B cell (primary cell): ENCODE results near the gene MSL1. TPM values are rescaled to one million over a fixed set of nuclear protein-coding genes. Genes with fewer than 3 reads are reported as not detected.

ENCODE experiments used
- ATAC-seq: fragments of 200-7000 bp; cut with Tn5 transposase; one replicate; pipeline ENCODE4 v1.10.0; 2021; ENCODE audit warnings: low read depth, mild to moderate bottlenecking, moderate number of reproducible peaks, moderate library complexity
- CTCF ChIA-PET: fragments of 350-600 bp; sonication (Branson Sonifier 250); formaldehyde crosslinking; loops from one replicate; lab custom pipeline; 2021; ENCODE audit warnings: antibody characterized with exemption, inconsistent platforms; lab: Charles Lee
- POLR2A ChIA-PET: fragments of 350-600 bp; sonication (Branson Sonifier 250); formaldehyde crosslinking; loops from one replicate; lab custom pipeline; 2021; ENCODE audit warnings: antibody characterized with exemption; lab: Charles Lee
- DNase-seq: peaks from one replicate; pipeline ENCODE4 v3.0.0; 2013
- H2AFZ ChIP-seq: 2 replicates; pipeline ENCODE4 v1.6.1; 2012; ENCODE audit warnings: mild to moderate bottlenecking, low read depth, low read length; ENCODE audit not compliant: insufficient read depth, poor library complexity, severe bottlenecking
- H3K27ac ChIP-seq, 2 donors: 1 replicate in 1 of 2; 2 replicates in 1 of 2; pipeline ENCODE4 v1.5.1; 2012 to 2013; ENCODE audit warnings: low read length in 2 of 2, mild to moderate bottlenecking in 2 of 2, moderate library complexity in 1 of 2
- H3K27me3 ChIP-seq, 4 experiments: fragments of 200-600 bp in 1 of 4; sonication (generic) in 1 of 4; replicated peaks in 1 of 4; 1 replicate in 2 of 4; 2 replicates in 2 of 4; pipeline versions ENCODE4 v1.6.1 to v1.7.0; 2013 to 2016; ENCODE audit warnings: low read length in 3 of 4, mild to moderate bottlenecking in 2 of 4, mixed read lengths in 1 of 4, moderate library complexity in 1 of 4; ENCODE audit not compliant: insufficient read depth in 4 of 4, control insufficient read depth in 3 of 4; ENCODE audit errors: control extremely low read depth in 1 of 4
- H3K36me3 ChIP-seq, 2 experiments: replicated peaks in 1 of 2; 1 replicate in 1 of 2; 2 replicates in 1 of 2; pipeline versions ENCODE4 v1.6.1 to v1.7.1; 2013; ENCODE audit warnings: low read length in 1 of 2; ENCODE audit not compliant: insufficient read depth in 2 of 2, control insufficient read depth in 1 of 2; ENCODE audit errors: control extremely low read depth in 1 of 2, extremely low read depth in 1 of 2
- H3K4me1 ChIP-seq, 2 donors: fragments of 200-600 bp in 1 of 2; sonication (generic) in 1 of 2; 1 replicate in 1 of 2; 2 replicates in 1 of 2; pipeline versions ENCODE4 v1.5.1 to v1.6.1; 2013 to 2017; ENCODE audit warnings: low read length in 2 of 2; ENCODE audit not compliant: control insufficient read depth in 2 of 2, insufficient read depth in 2 of 2
- H3K4me2 ChIP-seq: replicated peaks from 2 replicates; pipeline ENCODE3; 2012; ENCODE audit warnings: mild to moderate bottlenecking, low read depth, low read length; ENCODE audit not compliant: poor library complexity, severe bottlenecking
- H3K4me3 ChIP-seq, 5 experiments: fragments of 200-600 bp in 1 of 5; sonication (generic) in 1 of 5; 1 replicate in 3 of 5; 2 replicates in 2 of 5; pipeline versions ENCODE4 v1.5.1 to v1.7.0; 2011 to 2016; ENCODE audit warnings: low read length in 4 of 5, mild to moderate bottlenecking in 4 of 5, low read depth in 2 of 5, control low read depth in 1 of 5, moderate library complexity in 1 of 5; ENCODE audit not compliant: insufficient read depth in 1 of 5; ENCODE audit errors: control extremely low read depth in 1 of 5, extremely low read depth in 1 of 5
- H3K79me2 ChIP-seq: fragments of 200-600 bp; sonication (generic); one replicate; pipeline ENCODE4 v1.6.0; 2016; ENCODE audit warnings: low read length; ENCODE audit not compliant: control insufficient read depth, insufficient read depth
- H3K9ac ChIP-seq: fragments of 200-600 bp; sonication (generic); 2 replicates; pipeline ENCODE4 v1.6.1; 2017; ENCODE audit warnings: mild to moderate bottlenecking, low read length, moderate library complexity
- H3K9me3 ChIP-seq, 3 donors: one replicate each; pipeline versions ENCODE4 v1.6.1 to v1.7.1; 2013; ENCODE audit warnings: low read length in 2 of 3; ENCODE audit not compliant: control insufficient read depth in 2 of 3, insufficient read depth in 1 of 3; ENCODE audit errors: control extremely low read depth in 1 of 3
- H4K20me1 ChIP-seq: 2 replicates; pipeline ENCODE4 v1.6.0; 2012; ENCODE audit warnings: mild to moderate bottlenecking, low read length; ENCODE audit not compliant: insufficient read depth, control insufficient read depth, poor library complexity, severe bottlenecking
- H3K27ac Mint-ChIP-seq: one replicate; pipeline ENCODE4 v1.8.0; 2021; ENCODE audit warnings: mixed read lengths
- H3K27me3 Mint-ChIP-seq: one replicate; pipeline ENCODE4 v1.8.0; 2021; ENCODE audit warnings: mixed read lengths
- H3K4me1 Mint-ChIP-seq: one replicate; pipeline ENCODE4 v1.8.0; 2021; ENCODE audit warnings: mixed read lengths
- H3K4me3 Mint-ChIP-seq: one replicate; pipeline ENCODE4 v1.8.0; 2021; ENCODE audit warnings: mixed read lengths
- H3K9me3 Mint-ChIP-seq: one replicate; pipeline ENCODE4 v1.8.0; 2022; ENCODE audit warnings: mixed read lengths; ENCODE audit not compliant: insufficient read depth
- EZH2 ChIP-seq: IDR thresholded peaks from 2 replicates; pipeline ENCODE4 v1.6.1; 2012; ENCODE audit warnings: borderline replicate concordance, low read depth, mild to moderate bottlenecking, moderate library complexity, low read length; ENCODE audit not compliant: insufficient read depth, poor library complexity, severe bottlenecking
- WGBS: methylation state at CpG from one replicate; pipeline ENCODE4 v1.1.5; 2013; ENCODE audit warnings: missing lambda C conversion rate; ENCODE audit not compliant: insufficient coverage; 5-methylcytosine and 5-hydroxymethylcytosine counted together
- intact Hi-C: fragments of 100-400 bp; cut with micrococcal nuclease; formaldehyde crosslinking; loops from one replicate; pipeline ENCODE4 v1.10.0; 2022
- polyA plus RNA-seq: library from polyadenylated mRNA; depleted of rRNA; stranded (reverse); fragments of >200 nt; gene quantifications from 2 replicates; pipeline ENCODE4 v1.2.3, GENCODE V29; 2012
- total RNA-seq, 2 donors: library from RNA; stranded (reverse); fragments of 120-200 nt in 1 of 2; gene quantifications; 1 replicate in 1 of 2; 2 replicates in 1 of 2; pipeline versions ENCODE4 v1.2.3 to v1.2.4, GENCODE V29; 2013 to 2022
- TF ChIP-seq, protein P1 (sequence below): fragments of 200-600 bp; IDR thresholded peaks from one replicate; pipeline ENCODE4 v1.8.0; 2022; ENCODE audit warnings: antibody characterized with exemption, mild to moderate bottlenecking

Gene MSL1
- total and polyA plus RNA-seq, 2 donors (not counting 1 experiment from before 2014, with no cell fraction given): 80.1 to 129 TPM

DNA sequence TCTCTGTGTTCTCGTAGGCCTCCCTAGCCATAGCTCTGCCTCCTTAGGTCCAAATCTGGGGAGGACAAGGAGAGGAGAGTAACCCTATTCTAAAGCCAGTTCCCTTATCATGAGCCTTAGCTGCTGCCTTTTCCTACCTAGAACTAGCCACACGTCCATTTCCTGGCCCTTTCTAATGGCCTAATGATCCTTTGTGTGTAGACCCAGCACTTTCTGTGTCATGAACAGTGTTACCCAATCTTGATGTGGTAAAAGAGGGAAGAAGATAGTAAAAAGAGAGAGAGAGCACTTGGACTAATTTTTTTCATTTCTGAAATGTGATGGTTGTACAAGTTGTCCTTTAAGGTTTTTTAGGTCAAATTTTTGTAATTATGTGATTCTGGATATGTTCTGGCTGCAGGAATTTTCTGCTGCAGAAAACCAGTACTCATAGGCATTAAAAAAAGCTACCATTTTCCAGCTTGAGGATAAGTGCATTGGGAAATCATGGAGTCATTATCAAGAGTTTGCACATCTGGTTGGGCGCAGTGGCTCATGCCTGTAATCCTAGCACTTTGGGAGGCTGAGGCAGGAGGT, 36.8 kb downstream of the MSL1 start:
- H3K4me1 ChIP-seq: peaks cover 0 to 3% of the 10 kb centered on the region in 2 donors
- Mint-ChIP-seq H3K27me3 (no peaks in the 10 kb centered on the region), H3K4me1 (peaks cover 15% of the 10 kb centered on the region), H3K27ac (peak overlapping the region; percentile 10), H3K4me3 (no peak overlapping the region), H3K9me3 (no peaks in the 10 kb centered on the region)
- ATAC-seq (no peak), DNase-seq (no peak)
- peaks cover 88% of the 10 kb centered on the region for H3K79me2 ChIP-seq
- no peaks in the 10 kb centered on the region for H3K9me3 ChIP-seq
- no peak overlapping the region for H3K4me3 ChIP-seq
- H3K4me2 ChIP-seq: no peak overlapping the region
- 100% methylated on average over 1 of the region's 3 CpGs for whole genome bisulfite sequencing
- no peaks in the 10 kb centered on the region for H3K27me3 ChIP-seq
- intact Hi-C loops: no loop called here
- peaks cover 0 to 40% of the 10 kb centered on the region in 2 experiments for H3K36me3 ChIP-seq
- no peak overlapping the region for H3K27ac ChIP-seq
- H2AFZ ChIP-seq: no peak overlapping the region
- TF ChIP-seq, protein P1, sequence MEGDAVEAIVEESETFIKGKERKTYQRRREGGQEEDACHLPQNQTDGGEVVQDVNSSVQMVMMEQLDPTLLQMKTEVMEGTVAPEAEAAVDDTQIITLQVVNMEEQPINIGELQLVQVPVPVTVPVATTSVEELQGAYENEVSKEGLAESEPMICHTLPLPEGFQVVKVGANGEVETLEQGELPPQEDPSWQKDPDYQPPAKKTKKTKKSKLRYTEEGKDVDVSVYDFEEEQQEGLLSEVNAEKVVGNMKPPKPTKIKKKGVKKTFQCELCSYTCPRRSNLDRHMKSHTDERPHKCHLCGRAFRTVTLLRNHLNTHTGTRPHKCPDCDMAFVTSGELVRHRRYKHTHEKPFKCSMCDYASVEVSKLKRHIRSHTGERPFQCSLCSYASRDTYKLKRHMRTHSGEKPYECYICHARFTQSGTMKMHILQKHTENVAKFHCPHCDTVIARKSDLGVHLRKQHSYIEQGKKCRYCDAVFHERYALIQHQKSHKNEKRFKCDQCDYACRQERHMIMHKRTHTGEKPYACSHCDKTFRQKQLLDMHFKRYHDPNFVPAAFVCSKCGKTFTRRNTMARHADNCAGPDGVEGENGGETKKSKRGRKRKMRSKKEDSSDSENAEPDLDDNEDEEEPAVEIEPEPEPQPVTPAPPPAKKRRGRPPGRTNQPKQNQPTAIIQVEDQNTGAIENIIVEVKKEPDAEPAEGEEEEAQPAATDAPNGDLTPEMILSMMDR: no peak
- no peak for TF ChIP-seq EZH2
- CTCF ChIA-PET: interaction anchor here (1.0 to 2.3 kb wide), 7 partner anchors 9 to 72 kb away, joined by 3 to 8 read pairs (median 5); no protein-coding TSS in a partner anchor
- no peak overlapping the region for H3K9ac ChIP-seq
- peaks cover 62% of the 10 kb centered on the region for H4K20me1 ChIP-seq
- POLR2A ChIA-PET: interaction anchor here (0.6 kb wide), 1 partner anchor 87 kb away, joined by 3 read pairs; no protein-coding TSS in a partner anchor

DNA sequence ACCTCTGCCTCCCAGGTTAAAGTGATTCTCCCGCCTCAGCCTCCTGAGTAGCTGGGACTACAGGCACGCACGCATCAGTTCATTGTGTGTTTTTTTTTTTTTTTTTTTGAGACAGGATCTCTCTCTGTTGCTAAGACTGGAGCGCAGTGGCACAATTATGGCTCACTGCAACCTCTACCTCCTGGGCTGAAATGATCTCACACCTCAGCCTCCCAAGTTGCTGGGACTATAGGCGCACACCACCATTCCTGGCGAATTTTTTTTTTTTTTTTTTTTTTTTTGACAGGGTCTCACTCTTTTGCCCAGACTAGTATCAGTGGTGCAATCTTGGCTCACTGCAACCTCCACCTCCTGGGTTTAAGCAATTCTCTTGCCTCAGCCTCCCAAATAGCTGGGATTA, 37.7 kb downstream of the MSL1 start:
- intact Hi-C loops: no loop called here
- H3K27ac ChIP-seq: no peak overlapping the region
- H3K4me2 ChIP-seq: no peak overlapping the region
- H3K36me3 ChIP-seq: peaks cover 2 to 47% of the 10 kb centered on the region in 2 experiments
- H3K9me3 ChIP-seq: no peaks in the 10 kb centered on the region
- no peak overlapping the region for H3K9ac ChIP-seq
- DNase-seq (no peak), ATAC-seq (no peak)
- Mint-ChIP-seq H3K4me1 (peaks cover 11% of the 10 kb centered on the region), H3K27me3 (no peaks in the 10 kb centered on the region), H3K27ac (no peak overlapping the region), H3K9me3 (no peaks in the 10 kb centered on the region), H3K4me3 (no peak overlapping the region)
- H3K4me3 ChIP-seq: no peak overlapping the region
- no peaks in the 10 kb centered on the region for H3K4me1 ChIP-seq
- peaks cover 83% of the 10 kb centered on the region for H3K79me2 ChIP-seq
- POLR2A ChIA-PET: interaction anchor here (0.6 kb wide), 1 partner anchor 88 kb away, joined by 3 read pairs; no protein-coding TSS in a partner anchor
- no peak overlapping the region for H2AFZ ChIP-seq
- H3K27me3 ChIP-seq: no peaks in the 10 kb centered on the region
- 92% methylated on average over 2 of the region's 6 CpGs for WGBS
- TF ChIP-seq, protein P1: no peak
- TF ChIP-seq EZH2: no peak
- peaks cover 61% of the 10 kb centered on the region for H4K20me1 ChIP-seq
- CTCF ChIA-PET: interaction anchor here (0.5 to 1.2 kb wide), 2 partner anchors 73 to 376 kb away, joined by 3 to 8 read pairs; no protein-coding TSS in a partner anchor
